GM18517 (cell line): ENCODE data around the gene FREM3.
"Not testable (repeated sequence)": the region's sequence is repeated elsewhere in the genome, so short reads cannot be mapped to it uniquely, and the experiment has no call there.

Experiments
- ATAC-seq: cut with Tn5 transposase; IDR thresholded peaks from one replicate; pipeline ENCODE4 v1.9.1; 2021; ENCODE audit warnings: mild to moderate bottlenecking, moderate library complexity; ENCODE audit not compliant: unreplicated experiment

FREM3 gene

DNA sequence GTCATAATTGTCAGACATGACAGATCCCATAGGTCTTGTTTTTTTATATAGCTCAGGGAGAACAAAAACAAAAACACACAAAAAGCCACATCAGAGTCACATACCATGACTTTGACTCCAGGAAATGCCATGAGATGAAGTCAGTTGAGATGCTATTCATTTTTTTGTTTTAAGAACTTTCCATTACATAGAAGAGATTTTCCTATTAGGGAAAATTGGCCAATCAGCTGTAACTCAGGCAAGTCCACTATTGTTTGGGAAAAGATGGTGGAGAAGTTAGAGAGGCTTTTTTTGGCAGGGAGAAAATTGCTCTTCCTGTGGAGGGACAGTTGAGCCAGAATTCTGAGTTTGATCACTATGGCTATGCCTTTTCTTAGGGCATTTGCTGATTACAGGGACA lies 114.4 kb downstream of the FREM3 start:
- ATAC-seq: no peak

DNA sequence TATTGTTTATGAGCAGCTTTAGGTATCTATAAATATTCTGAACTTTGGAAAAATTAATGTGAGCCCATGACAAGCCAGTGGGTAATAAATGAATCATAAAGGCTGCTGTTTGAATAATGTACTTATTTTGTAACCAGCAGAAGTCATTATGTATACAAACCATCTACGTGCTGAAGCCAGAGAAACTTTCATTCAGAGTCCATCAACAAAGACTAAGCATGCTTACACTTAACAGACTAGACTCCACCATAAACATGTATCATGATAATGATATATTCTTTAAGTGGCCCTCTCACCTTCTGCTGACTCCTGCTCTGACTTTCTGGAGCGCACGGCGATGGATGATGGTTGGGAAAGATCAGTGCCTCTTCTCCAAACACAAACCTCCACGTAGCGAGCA lies 114.9 kb downstream of the FREM3 start:
- ATAC-seq: no peak

- ATAC-seq: no peak
These were observed 119.0 kb downstream of the FREM3 start for GRCh38 chr4:143581331-143581946.

DNA sequence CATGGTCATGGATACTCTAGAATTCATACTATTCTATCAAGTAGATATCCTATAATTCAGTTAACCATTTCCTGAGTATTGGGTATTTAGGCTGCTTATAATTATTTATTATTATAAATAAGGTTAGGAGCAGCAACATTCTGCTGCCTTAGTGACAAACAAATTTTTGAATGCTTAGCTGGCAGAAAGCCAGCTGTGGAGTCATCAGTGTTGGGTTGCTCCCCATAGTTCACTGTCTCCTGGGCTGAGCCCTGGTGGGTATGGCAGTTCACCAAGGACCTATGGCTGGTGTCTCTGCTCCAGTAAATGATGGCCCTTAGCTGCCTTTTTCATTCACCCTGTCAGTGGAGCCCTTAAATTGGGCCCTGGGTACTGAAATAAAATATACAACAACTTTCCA lies 125.1 kb downstream of the FREM3 start:
- ATAC-seq: no peak

DNA sequence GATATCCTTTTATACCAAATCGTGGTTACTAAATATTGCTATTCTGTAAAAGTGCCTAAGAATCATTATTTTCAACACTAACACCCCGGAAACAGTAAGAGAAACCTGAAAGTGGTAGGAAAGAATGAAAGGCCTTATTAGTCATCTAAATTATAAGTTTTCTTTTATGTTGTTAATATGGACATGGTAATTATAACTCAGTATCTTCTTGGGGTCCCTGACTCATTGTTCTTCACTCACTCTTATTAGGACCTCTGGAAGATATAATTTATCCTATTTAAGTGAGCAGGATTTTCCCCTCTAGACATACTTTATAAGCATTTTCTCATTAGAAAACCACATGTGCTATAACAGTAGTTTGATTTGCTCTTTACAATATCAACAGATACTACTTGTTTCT lies 136.0 kb downstream of the FREM3 start:
- ATAC-seq: no peak

- ATAC-seq: peak; percentile 6
These were observed 140.7 kb downstream of the FREM3 start for GRCh38 chr4:143559757-143560147.

DNA sequence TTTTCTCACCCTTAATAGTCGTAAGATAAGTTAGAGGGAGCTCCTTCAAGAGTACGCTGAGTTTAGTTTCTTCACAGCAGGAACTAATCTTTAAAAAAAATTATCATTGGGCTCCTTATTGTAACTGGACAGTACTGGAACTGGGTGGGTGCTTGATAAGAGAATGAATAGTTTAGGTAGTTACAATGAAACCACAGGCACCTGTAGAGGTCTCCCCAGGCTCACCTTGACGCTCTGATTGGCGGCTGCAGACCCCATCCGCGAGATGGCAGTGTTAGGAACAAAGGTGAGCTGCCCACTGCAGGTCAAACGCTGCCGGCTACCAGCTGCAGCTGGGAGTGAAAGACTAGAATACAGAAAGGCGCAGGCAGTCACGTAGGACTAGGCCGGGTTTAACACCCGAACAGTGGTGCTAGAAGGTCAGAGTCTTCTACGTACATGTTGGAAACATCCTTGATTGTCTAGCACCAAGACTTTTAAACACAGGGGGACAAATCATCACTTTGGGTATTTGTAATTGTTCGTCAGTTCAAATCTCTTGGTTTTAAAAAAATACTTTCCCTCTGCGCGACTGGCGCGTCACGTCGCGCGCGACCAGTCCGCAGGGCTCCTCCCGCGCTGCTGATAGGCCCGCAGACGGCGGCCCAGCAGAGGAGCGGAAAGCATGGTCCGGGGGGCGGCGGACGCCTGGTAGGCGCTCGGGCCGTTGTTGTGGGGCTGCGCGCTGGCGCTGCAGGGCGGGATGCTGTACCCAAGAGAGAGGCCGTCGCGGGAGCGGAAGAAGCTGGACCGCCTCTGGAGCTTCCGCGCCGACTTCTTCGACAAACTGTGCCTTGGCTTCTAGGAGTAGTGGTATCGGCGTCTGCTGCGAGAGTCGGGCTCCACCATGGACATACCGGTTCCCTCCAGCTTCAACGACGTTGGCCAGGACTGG lies 141.4 kb downstream of the FREM3 start:
- peak; percentile 73 for ATAC-seq

DNA sequence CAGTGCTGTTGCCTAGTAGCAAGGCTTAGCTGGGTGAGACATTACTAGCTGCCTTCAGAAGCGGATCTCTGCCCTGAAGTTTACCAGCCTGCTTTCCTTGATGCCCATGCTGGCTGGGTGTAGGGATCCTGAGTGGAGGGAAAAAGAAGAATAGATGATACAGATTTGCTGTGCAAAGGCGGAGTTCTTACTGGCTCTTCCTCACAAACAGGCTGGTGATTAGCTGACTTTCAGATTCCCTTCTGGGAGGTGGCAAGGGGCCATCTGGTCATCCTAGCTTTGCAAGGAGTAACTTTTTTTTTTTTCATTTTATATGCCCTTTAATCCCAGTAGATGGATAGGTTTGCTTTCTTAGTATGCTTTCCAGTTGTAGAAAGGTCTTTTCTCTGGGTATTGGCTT lies 142.2 kb downstream of the FREM3 start:
- ATAC-seq: no peak

DNA sequence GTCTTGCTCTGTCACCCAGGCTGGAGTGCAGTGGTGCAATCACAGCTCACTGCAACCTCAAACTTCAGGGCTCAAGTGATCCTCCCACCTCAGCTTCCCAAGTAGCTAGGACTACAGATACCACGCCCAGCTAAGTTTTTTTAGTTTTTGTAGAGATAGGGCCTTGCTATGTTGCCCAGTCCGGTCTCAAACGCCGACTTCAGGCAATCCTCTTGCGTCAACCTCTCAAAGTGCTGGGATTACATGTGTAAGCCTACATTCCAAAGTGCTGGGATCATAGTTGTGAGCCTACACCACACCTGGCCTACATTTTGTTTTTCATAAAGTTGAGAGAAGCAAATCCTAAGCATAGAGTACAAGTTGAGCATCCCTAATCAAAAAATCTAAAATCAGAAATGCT lies 144.8 kb downstream of the FREM3 start:
- ATAC-seq: no peak

GRCh38 chr4:143554728-143555597 lies 145.5 kb downstream of the FREM3 start:
- ATAC-seq: peak; percentile 85

DNA sequence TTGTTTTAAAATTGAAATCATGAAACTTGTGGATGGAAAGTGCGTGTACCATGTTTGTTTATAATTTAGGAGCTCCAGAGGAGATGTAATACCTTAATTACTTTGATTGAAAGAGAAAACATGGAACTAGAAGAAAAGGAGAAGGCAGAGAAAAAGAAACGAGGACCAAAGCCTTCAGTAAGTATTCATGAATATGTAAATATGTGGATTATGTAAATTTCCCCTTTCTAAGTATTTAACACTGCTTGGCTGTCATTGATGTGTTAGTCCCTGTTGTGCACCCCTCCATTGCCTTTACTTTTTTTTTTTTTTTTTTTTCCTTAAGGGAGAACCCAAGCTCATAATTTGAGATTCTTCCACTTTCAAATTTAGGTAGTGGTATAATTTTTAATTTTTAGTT lies 150.5 kb downstream of the FREM3 start:
- ATAC-seq: no peak

DNA sequence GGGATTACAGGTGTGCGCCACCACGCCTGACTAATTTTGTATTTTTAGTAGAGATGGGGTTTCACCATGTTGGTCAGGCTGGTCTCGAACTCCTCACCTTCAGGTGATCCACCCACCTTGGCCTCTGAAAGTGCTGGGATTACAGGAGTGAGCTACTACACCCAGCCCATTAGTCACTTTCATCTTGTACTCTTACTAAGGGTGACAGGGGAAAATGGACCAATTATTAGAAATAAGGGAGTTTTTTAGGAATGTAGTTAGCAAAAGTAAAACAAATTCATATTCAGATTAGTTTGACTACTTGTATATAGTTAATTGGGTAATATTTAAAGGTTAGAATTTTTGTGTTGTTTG lies 160.8 kb downstream of the FREM3 start:
- ATAC-seq: no peak

DNA sequence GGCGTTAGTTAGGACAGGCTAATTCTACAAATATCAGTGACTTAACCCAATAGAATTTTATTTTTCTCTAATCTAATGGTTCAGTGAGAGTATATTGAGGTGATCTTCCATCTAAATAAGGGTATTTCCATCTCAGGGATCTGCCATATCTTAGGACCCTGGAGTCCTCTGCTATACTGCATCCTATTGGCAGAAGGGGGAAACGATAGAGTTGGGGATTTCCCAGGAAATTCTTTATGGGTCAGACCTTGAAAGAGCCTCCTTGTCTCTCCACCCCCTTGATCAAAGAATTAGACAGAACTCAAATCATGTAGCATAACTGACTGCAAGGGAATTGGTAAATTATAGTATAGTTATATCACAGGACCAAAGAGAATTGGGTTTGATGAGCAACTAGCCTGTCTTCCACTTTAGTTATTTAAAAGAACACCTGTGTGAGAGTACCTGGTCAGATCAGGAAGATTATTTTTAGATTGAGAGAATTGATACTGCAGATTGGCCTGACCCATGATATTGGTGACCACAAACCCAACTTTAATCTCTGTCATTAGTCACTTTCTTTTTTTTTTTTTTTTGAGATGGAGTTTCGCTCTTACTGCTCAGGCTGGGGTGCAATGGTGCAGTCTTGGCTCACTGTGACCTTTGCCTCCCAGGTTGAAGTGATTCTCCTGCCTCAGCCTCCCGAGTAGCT lies 161.4 kb downstream of the FREM3 start:
- no peak for ATAC-seq

GRCh38 chr4:143531788-143532491 lies 168.5 kb downstream of the FREM3 start:
- ATAC-seq: no peak

GRCh38 chr4:143531380-143531779 lies 169.1 kb downstream of the FREM3 start:
- ATAC-seq: no peak

DNA sequence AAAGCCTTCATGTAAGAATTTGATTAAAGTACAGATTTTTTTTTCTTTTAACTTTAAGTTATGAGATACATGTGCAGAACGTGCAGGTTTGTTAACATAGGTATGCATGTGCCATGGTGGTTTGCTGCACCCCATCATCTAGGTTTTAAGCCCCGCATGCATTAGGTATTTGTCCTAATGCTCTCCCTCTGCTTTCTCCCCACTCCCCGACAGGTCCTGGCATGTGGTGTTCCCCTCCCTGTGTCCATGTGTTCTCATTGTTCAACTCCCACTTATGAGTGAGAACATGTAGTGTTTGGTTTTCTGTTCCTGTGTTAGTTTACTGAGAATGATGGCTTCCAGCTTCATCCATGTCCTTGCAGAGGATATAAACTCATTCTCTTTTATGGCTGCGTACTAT lies 172.4 kb downstream of the FREM3 start:
- not testable (repeated sequence) for ATAC-seq
